Left forelimb (tissue), 1 donor: ENCODE measurements around the gene SCLT1.
A peak's percentile ranks its signal among the peaks of the same experiment; 100 is the strongest.

Source experiments
- DNase-seq: peaks from one replicate; pipeline ENCODE4 v3.0.0-alpha.2; 2018; ENCODE audit warnings: low spot score

Gene SCLT1

DNA sequence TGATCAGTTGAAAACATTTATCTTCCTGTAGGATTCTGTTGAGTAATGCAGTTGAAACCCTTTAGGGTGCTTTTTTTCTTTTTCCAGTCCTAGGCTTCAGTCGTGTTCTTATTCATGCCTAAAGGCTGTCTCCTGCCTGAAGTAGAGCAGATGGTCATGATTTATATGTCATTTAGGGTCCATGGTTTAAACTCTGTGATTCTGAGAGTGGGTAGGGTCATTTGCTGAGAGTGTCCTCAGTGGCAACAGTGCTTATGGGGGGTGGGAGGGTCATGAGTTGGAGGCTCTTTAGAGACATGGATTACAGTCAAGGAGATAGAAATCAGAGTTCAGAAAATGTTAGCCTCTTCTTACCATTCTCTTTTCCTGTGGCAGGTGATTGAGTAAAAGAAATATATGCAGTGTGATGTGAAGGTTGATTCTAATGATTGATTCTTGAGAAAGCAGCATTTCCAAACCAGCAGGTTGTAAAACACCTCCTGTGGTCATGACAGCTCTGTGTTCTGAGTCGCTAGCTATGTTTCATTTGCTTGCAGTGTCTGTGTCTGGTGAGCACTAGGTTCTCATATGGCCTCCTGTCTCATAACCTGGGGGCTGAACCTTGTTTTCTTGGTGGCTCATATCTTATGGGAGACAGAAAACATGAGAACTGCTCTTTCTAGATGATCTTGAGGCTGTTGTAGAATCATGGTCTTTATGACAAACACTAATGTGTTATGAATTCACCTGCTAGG, 223.4 kb downstream of the SCLT1 start:
- no peak for DNase-seq

DNA sequence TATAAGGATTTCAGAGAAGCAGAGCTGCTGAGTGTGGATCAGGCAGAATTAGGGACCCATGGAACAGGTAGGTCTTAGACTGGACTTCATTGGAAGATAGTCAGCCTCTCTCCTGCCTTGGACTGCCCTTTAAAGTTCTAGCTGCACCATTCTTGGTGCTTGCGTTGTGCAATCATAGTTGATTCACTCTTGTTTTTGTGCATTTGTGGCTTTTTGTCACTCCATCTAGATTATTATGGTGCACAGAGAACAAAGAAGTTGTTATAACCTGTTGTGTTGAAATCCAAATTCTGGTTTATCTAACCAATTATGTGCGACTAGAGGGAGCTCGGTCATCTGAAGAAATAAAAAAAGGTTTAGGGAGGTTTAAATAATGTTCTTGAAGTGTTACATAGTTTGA, 224.6 kb downstream of the SCLT1 start:
- DNase-seq: no peak

DNA sequence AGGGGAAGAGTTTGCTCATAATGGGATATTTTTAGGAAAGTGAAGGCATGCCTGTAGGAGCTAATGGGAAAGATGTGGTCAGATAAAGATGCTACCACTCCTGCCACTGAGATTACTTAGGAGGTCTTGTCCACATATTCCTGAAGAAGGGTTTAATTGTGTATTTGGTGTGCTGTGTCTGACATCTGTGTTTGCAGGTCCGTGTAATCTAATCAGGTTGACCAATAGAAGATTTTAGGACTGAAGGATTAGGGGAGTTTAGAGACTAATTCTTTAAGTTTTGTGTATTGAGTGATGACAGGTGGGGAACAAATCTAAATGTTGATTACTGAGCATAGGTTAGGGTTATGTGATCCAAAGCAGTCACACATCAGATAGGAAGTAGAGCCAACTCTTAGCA, 226.6 kb downstream of the SCLT1 start:
- no peak for DNase-seq

DNA sequence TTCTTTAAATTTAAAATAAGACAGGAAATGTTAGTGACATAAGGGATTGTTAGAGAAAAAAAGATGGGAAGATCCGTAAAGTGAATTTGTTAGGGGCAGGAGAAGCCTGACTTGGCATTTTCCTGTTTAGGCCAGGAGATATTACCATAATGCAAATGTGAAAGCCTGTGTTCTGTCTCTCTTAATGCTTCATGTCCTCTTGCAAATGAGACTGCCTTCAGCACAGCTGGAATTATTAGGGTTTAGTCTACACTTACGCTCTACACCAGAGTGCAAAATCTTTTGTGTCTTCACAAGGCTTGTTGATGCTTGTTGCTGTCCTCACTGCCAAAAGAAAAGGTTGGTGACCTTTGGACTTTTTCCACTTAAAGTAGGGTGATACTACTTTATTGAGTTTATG, 227.1 kb downstream of the SCLT1 start:
- no peak for DNase-seq

DNA sequence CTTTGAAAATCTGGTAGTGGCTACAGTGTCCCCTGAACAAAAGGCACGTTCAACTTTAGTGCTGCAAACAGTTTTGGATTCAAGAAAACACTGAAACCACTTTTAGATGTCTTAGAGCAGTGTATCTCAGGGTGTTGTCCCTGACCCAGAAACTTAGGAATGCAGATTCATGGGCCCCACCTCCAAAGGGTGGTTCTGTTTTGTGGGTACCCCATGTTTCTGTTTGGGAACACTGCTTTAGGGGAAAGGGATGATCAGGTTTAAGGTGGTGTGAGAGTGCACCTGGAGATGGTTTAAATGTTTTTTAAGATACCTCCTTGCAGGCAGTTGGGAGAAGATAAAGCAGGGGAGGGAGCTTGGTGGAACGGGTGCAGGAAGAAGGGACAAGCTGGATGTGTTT, 228.2 kb downstream of the SCLT1 start:
- no peak for DNase-seq

DNA sequence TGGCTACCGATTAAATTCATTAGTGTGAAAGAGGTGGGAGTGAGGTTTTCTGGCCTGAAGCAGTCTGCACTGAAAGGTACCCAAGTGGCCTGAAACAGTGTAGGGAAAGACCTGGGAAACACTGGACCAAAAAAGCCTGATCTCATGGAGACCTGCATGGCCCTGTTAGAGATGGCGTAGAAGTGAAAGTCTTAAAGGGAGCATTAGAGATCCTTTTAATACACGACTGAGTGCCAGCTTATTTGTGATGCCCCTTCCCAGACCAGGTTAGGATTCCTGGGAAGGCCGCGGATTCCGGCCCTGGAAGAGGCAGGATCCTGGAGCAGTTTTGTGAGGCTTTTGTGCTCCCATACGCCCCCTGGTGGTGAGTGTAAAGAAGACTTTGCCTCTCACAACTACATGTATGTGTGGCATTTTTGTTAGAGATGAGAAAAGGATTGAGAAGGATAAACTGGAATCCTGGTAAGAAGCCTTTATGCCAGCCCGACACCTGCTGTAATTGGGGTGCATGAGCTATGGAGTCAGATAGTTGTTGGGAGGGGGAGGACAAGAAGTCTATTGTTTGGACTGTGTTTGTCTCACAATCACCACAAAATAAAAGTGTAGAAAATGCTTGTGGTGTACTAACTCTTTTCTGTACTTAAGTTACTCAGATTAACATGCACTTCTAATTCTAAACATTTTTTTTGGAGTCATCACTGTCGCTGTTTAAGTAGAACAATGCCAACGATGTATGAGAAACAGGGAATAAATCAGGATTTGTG, 229.8 kb downstream of the SCLT1 start:
- peak; percentile 85 for DNase-seq

DNA sequence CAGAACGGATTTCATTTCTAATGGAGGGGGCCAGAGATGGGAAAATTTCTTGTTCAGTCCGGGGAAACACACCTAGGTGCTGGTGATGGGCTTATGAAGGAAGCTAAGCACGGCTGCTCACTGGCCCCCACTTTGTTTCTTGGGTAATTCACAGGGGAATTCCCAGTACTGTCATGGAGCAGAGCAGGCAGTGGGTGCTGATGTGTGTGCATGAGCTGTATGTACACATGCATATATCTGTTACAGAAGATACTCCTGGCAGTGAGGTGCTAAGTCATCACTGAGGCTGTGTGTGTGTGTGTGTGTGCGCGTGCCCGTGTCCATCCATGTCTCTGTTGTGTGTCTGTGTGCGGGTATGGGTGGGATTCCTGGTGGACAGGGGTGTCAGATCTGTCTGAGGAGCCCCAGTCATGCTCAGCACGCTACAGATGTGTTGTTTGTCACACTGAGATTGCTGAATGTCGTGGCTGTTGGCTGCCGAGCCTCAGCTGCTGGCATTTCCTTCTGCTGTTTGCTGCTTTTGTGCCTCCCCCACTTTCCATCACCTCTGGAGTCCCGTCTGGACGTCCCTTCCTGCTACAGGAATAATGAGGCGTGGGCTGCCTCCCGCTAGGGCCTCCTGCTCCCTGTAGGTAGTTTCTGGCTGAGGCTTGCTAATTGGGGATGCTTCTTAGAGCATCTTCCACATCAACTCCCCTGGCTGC, 230.6 kb downstream of the SCLT1 start:
- DNase-seq: no peak

DNA sequence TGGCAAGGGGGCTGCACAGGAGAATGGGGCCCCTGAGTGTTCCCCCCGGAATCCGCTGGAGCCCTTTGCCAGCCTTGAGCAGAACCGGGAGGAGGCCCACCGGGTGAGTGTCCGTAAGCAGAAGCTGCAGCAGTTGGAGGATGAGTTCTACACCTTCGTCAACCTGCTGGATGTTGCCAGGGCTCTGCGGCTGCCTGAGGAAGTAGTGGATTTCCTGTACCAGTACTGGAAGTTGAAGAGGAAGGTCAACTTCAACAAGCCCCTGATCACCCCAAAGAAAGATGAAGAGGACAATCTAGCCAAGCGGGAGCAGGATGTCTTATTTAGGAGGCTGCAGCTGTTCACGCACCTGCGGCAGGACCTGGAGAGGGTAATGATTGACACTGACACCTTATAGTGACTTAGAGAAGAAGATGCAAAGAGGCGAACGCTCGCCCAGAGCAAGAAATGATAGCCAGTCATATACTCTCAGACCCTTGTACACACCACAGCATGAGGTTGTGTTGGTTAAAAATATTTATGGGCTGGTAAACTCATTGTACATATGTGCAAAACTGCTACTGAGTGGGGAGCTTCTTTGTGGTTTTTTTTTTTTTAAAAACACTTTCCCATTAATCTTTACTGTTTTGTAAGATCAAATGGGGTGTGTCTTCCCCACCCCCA, 231.4 kb downstream of the SCLT1 start:
- no peak for DNase-seq

DNA sequence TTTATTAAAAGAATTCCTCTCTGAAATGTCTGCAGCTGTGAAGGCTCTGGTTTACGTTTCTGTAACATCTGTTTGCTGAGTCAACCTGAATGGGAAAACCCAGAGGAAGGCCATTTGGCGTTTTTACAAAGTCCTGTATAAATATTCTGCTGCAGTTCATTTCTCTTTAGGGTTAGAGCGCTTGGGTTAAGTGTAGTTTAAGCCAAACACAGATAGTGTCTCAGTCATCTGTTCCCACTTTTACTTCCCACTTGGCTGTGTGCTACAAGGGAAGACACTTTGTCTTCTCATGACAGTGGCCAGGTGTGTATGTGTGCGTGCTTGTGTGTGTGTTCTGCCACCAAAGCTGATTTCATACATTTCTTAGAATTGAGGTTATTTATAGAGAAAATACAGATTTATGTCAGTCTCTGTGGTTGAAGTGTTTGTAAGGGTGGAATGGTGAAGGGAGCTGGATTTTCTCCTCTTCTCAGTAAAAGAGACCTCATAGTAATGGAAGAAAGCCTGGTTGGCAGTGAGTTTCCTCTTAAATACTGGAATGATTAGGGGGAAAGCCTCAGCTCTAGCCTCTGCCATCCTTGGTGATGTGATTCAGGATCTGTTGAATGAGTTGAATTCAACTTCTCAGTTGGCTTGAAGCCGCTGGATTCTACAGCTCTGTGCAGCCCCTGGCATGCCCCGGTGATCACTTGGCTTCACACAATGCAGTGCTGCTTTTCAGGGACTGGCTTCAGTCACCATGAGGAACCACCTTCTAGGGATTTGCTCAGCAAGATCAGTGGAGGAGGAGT, 233.3 kb downstream of the SCLT1 start:
- DNase-seq: no peak

DNA sequence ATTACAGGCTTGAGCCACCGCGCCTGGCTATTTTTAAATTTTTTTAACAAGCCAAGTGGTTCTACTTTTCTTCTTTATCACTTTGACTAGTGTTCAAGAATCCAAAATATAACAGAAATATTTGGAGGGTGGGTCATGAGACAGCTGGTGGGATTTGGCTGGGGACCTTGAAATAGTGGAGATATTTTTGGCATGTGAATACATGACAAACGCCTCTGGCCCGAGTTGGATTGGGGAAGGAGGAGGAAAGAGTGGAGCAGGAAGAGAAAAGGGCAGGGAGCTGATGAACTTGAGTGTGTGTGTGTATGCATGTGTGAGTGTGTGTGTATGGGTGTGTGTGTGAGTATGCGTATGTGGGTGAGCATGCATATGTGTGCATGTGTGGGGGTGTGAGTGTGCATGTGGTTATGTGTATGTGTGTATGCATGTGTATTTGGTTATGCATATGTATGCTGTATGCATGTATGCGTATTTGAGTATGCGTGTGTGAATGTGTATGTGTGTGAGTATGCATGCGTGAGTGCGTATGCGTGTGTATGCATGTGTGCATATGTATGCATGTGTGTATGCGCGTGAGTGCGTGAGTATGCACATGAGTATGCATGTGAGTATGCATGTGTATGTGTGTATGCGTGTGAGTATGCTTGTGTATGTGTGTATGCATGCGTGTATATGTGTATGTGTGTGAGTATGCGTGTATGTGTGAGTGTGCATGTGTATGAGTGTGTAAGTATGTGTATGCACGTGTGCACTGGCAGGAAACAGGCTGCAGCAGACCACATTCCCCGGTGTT, 234.3 kb downstream of the SCLT1 start:
- no peak for DNase-seq

DNA sequence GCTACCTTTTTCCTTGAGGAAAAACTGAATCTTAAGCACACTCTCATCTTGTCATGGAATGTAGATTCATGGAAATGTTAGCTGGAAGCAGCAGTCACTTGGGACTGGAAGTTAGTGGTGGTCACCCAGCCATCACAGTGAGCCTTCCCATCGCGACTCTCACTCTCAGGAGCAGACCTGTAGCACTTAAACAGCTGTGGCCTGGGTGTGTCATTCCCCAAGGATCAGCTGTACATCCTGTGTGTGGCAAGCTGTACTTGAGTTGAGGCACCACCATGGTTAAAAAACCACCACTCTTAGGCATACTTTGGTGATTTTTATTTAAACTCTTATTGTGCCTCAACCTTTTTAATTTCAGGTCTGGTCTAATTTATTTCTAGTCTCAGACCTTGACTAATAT, 237.1 kb downstream of the SCLT1 start:
- no peak for DNase-seq

DNA sequence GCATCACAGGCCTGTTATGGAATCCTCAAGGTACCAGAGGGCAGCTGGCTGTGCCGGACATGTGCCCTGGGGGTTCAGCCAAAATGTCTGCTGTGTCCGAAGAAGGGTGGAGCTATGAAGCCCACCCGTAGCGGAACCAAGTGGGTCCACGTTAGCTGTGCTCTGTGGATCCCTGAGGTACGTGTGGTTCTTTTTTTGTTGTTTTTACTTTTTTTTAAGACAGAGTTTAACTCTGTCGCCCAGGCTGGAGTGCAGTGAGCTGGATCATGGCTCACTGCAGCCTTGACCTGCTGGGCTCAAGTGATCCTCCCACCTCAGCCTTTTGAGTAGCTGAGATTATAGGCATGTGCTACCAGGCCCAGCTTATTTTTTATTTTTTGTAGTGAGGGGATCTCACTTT, 237.7 kb downstream of the SCLT1 start:
- DNase-seq: no peak

DNA sequence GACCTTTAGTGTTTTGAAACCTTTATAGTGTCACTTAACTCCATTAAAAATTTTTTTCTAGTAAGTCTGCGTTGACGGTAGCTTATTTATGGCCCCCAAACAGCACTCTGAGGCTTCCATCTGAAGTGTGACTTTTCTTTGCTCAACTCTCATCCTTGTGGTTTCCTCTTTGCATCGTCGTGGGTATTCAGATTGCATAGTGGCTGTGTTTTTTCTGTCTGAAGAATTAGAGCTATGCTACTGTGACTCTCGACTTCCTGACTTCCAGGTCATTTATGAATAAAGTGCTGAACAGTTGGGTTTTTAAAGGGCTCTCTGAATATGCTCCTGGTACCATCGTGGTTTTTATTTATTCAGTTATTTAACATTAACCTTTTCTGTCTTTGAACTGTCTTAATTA, 238.9 kb downstream of the SCLT1 start:
- DNase-seq: no peak

DNA sequence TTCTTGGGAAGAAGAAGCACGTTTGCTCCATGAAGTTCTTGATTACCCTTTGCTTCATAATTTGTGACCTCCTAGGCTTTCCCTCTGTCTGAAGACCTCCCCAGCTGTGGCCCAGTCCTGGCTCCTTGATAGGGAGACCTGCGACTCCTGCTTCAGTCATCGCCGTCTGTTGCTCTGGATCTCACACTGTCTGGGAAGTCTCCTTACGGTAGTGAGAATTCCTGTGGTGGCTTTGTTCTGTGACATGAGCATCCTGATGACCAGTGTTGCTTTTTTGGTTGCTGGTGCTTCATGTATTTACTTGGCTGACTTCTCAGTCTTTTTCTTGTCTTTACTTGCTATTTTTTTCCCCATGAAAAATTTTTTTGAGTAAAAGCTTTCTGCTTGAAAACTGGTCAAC, 239.6 kb downstream of the SCLT1 start:
- DNase-seq: no peak

DNA sequence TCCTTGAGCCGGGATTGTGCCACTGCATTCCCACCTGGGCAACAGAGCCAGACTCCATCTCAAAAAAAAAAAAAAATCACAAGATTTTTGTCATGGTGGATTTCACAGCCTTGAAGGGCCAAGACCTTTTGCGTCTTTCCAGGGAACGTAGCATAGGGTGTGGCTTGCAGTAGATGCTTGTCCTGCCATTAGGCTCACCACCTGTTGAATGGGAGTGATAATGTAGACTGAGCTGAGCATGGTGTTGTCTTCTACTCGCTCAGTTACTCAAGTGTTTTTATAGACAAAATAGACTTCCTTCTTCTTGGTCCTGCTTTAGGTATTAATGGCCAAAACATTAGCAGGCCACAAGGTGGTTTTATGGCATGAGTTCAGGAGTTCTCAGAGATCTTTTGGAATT, 243.1 kb downstream of the SCLT1 start:
- no peak for DNase-seq

DNA sequence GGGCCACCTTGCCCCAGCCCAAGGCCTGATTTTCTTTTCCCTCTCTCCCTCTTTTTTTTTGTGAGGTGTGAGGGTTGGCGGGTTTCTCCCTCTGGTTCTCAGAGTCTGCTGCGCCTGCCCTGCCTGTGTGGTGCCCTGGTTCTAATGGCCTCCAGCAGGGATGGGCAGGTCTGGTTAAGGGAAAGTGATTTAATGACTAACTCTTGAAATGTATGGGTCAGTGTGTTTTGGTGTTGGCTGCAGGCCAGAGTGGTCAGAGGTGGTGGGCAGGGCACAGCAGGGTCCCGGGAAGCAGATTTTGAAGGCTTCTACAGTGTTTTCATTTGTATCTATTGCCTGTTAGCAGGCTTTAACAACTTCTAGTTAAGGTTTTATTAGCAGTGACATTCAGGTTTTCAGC, 244.9 kb downstream of the SCLT1 start:
- DNase-seq: no peak

DNA sequence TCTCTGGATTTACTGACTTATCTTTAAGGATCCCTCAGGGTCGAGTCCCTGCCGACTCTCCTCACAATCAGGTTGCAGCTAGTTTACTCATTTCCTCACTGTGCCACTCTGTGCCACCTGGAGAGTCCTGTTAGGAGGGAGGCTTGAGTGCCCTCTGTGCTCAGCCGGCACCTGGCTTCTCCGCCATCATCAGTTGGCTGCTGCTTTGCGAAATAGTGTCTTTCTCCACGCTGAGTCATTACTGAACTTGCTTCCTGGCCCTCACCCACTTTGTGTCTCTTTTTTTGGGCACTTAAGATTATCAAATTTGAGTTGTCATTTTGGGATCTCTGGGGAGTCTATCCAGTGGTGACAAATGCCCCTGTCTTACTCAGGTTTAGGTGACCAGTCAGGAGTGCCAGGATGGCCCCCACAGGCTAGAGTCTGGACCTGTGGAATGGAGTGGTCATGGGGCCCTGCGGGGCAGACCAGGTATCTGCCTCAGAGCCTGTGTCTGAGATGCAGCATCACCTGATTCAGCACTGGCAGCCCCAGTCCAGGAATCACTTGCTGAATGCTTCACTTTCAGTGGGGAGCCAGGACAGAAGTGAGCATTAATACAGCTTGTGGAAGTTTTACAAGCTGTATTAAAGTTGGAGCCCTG, 246.1 kb downstream of the SCLT1 start:
- no peak for DNase-seq

DNA sequence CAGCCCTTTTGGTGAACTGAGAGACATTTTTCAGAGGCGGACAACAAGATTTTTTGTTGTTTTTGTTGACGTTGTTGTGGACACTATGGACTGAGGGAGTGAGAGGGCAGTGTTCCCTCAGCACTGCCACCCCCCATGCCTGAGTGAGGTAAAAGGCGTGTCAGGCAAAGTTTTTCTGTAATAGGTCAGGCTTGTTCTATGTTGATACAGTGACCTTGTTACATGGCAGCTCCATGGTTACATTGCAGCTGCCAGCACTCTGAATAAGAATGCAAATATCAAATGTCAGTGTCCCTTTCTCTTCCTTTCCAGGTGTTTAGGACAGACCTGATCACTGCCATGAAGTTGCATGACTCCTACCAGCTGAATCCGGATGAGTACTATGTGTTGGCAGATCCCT, 247.3 kb downstream of the SCLT1 start:
- DNase-seq: no peak

DNA sequence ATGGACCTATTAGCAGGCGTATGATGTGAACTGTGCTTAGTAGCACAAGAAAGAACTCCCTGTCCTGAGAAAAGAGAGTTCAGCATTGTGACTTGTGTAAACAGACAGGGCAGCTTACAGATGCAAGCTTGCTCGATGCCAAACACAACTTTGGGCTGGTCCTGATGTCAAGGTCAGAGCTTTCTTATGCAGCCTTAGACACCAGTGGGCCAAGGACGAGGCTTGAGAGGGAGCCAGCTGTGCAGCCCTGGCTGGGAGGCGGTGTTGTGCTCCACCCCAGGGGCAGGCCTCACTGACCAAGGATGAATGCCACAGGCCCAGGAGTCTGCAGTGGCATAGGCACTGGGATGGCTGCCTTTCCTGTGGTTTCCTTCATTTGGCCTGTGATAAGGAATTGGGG, 248.4 kb downstream of the SCLT1 start:
- no peak for DNase-seq

DNA sequence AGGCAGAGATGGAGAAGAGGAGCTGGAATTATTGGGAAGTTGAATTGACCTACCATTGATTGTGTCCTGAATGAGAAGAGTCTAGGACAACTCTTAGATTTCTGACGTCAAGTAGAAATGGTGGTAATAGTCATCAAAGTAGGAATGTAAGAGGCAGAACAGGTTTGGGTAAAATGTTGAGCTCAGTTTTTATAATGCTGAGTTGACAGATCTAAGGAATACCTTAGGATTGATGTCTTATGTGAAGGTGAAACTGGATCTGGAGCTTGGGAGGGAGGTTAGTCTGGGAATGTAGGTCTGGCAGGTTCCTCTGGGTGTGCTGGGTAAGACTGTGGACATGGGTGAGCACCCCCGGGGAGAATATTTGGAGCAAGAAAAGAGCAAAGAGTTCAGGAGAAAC, 251.9 kb downstream of the SCLT1 start:
- DNase-seq: no peak
